GM19023 (cell line): ENCODE data around the gene GAS6.

Experiments
- ATAC-seq: cut with Tn5 transposase; IDR thresholded peaks from one replicate; pipeline ENCODE4 v1.9.1; 2021; ENCODE audit warnings: mild to moderate bottlenecking, moderate library complexity; ENCODE audit not compliant: unreplicated experiment

GAS6 gene

DNA sequence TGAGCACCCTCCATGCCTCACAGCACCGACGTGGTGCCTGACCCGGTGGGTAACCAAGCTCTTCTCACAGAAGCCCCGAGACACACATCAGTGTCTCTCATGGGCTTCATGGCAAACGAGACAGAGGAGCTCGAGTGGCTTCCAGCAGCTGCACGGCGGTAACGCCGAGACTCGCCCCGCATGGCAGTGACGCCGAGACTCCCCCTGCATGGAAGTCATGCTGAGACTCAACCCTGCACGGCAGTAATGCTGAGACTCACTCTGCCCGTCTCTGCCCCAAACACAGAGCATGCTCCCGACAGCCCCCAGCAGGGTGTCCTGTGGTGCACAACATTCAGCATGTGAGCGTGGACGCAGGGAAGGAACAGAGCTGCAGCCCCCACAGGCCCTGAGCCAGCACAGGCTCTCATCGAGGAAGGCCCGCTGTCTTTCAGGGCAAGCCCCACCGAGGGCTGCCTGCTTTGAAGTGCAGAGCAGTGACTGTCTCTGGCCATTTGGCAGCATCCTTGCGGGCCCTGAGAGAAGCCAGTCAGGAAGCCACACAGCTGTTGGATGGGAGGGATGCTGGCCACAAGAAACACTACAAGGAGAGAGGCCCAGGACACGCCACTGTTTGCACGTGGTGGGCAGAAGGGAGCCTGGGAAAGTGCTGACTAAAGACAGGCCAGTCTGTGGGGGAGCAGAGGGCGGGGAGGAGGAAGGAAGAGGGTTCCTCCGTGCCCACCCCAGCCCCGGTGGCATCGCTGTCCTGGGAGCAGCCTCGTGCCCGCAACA lies 9.5 kb downstream of the GAS6 start:
- no peak for ATAC-seq

DNA sequence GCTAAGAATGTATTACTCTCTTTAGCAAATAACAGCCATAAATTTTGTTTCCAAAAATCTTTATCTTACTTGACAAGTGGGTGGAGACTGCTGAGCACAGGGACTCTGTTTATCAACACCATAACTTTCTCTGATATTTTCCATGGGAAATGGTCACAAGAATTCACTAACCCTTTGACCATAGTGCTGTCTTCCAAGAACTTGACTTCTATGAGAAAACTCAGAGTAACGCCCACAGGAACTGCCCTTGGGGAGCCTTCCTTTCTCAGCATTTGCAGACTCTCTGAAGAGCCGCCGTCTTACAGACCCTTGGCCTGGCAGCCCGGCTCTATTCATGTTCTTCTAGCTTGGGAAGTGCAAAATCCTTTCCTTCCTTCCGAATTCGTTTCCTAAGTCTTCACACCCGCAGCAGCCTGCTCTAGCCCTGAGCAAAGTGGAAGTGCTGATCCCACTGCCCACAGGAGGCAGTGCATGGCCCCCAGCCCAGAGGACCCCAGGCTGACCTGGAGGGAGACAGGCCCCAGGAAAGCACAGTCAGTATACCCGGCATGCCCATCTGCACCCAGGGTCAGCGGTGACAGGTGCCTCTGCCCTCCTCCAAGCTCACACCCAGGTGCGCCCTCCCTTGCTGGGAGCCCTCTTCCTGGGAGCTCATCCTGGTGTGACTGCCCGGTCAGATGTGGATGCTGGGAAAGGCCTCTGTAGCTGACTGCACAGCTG lies 10.2 kb downstream of the GAS6 start:
- ATAC-seq, result no peak

DNA sequence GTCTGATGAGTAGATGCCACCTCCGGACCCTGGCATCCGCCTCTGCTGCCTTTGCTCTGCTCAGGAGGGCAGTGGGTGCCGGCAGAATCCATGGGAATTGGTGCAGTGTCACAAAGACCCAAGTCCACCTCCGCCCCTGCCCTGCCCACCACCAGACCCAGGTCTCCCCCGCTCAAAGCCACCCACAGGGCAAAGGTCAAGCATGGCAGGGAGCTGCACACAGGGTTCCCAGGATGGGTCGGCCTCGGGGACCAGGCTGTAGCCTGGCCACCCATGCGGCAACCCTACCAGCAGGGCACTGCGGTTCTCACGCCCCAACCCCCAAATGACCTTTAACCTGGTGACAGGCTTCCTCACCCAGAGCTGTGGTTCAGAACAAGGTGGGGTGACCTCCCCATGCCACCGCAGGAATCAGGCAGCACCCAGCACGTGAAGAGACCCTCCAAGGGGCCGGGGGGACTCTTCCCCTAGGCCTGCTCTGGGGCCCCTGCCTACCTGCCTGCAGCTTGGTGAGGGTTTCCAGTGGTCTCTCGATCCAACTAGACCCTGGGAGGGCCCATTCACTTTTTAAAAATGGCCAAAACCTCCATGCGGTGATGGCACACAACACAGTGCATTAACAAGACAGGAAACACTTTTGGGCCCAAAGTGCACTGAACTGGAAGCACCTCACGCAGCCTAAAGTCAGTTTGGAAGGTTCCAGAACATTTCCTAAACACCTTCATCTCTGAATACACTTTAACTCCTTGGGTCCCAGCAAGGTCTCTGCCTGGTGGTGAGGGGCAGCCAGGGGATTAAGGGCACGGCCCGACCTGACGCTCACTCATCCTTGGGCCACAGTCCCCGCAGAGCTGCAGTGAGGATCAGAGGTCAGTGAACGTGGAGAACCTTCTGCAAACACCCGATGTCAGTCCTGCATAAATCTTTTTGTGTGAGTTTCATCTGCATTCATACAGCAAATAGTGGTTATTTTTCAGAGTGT lies 11.0 kb downstream of the GAS6 start:
- ATAC-seq, result no peak

DNA sequence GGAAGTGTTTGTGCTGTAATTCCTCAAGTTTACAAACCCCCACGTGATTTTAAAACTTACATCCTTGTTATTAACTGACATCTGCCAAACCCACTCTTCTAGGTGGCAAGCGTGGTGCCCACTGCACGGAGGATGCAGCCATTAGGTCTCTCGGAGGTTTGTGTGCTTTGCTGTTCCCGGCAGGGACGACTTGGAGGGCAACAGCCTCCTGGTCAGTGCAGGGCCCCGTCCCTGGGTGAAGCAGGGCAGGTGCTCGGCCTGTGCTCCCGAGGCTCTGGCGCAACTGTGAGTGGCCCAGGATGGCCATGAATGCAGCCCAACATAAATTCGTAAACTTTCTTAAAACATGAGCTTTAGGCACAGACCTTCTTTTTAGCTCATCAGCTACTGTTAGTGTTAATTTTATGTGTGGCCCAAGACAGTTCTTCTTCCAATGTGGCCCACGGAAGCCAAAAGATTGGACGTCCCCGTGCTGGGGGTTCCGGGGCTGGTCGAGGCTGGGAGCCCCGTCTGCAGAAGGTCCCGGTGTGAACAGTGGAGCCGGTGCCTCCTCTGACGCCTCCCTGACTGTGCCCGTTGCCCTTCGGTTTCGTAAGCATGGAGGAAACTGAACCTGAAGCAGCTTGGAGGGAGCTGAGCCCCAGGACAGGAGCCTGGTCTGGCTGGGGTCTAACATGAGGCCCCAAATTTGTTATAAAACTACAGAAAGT lies 11.9 kb downstream of the GAS6 start:
- no peak for ATAC-seq

DNA sequence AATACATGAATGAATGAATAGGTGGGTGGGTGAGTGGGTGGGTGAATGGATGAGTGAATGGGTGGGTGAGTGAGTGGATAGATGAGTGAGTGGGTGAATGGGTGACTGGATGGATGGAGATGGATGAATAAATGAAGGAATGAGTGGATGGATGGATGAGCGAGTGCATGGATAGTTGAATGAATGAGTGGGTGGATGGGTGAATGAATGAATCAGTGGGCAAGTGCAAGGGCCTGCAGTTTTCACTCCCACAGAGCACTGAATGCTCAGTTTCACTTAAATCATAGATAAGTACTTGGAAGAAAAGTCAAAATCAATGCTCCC lies 12.4 kb downstream of the GAS6 start:
- ATAC-seq, result no peak

DNA sequence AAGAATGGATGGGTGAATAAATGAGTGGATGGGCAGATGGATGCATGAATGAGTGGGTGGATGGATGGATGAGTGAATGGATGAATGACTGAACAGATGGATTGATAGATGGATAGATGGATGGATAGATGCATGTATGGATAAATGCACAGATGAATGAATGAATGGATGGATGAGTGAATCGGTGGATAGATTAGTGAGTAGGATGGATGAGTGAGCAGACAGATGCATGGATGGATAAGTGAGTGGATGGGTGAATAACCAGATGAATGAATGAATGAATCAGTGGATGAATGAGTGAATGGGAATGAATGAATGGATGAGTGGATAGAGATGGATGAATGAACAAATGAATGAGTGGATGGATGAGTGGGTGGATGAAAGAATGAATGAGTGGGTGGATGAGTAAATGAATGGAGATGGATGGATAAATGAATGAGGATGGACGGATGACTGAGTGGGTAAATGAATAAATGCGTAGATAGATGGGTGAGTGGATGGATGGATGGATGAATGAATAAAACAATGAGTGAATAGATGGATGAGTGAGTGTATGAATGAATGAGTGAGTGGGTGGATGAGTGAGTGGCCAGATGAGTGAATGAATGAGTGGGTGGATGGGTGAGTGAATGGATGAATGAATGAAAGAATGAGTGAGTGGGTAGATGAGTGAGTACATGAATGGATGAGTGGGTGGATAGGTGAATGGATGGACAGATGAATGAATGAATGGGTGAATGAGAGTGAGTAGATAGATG lies 13.0 kb downstream of the GAS6 start:
- no peak for ATAC-seq

DNA sequence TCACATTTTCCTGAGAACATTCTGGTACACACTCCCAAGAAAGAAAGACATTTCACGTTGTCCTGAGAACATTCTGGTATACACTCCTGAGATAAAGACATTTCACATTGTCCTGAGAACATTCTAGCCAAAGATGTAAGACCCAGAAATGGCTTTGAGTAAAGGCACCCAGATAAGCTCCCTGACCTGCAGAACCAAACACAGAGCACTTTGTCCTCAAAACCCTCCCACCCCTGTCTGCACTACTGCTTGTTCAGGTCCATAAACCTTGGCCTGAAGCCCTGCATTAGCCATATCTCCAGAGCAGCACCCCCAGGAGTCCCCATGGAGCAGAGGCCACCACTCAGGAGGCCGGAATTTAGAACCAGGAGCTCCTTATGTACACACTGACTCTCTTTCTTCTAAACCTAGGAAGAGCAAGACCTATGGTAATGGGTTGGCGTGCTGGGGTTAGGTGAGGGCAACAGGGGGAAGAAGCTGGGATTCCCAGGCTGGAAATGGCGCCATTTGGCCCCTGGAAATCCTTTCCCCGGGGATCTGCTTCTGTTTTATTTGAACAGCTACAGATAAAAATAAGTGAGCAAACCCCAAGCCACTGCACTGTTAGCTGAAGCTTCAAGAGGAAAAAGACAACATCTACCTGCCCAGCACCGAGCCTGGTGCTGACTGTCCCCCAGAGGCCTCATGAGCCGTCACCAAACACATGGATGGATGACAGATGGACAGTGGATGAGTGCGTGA lies 13.7 kb downstream of the GAS6 start:
- no peak for ATAC-seq

DNA sequence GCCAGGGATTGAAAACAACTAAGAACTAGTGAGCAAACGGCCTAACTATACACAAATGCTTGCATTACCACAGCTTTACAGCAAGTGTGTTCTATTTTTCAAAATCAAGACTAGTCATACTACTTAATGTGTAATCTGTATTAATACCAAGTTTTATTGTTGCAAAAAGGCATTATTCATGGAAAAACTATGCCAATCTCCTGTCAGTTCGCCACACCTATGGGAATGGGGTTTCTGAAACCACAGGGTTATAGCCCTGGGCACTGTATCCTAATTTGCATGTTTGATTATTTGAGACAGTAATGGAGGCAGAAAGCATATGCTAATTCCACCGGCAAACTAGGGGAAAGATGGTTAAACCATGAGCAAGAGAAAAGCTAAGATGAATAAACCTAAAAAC lies 14.3 kb downstream of the GAS6 start:
- ATAC-seq, result no peak

DNA sequence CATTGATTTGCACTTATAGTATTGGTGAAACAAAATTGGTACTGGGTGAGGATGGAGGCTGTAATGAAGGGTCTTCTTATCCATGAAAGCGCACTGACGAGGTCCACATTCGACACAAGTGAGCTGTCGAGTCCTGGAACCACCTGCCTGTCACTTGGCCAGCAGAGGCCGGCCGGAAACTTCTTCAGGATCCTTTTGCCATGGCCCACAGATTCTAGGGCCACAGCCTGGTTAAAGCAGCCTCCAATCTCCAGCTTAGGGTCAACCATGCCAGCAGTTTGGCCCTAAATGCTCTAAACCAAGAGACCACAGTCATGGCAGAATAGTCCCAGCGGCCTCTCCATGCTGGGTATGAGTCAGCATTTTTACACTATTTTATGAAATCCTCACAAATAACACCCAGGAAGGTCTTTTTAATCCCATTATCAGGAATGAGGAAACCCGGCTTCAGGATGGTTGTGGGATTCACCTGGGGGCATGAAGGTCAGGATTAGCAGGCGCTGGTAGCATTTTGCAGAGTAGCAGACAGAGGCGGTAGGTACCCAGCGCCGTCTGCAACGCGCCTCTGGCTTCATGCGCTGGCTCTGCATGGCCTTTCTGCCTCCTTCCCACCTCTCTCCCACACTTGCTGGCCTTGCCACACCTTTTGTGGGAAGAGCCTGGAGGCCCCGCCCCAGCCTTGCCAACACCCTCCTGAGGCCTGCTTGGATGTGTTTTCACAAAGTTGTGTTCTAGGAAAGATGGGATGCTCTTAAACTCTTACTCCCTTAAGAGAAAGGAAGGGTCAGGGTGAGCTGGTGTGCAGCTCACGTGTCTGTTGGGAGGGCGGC lies 15.2 kb downstream of the GAS6 start:
- no peak for ATAC-seq

DNA sequence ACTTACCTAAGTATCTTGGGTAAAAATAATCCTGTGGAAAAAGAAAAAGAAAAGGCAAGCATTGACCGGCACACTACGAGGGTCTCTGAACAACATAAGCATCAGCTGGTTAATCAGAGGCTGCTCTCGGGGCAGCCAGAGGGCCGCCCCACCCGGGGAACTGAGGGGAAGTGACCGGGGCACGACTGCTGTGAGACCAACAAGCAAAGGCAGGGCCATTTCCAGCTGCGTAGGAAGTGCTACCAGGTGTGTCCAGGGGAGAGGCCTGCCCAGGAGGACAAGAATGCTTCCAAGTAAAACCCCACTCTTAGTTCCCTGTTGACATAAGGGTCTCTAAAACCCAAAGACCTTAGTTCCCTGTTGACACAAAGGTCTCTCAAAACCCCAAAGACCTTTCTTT lies 15.9 kb downstream of the GAS6 start:
- no peak for ATAC-seq

DNA sequence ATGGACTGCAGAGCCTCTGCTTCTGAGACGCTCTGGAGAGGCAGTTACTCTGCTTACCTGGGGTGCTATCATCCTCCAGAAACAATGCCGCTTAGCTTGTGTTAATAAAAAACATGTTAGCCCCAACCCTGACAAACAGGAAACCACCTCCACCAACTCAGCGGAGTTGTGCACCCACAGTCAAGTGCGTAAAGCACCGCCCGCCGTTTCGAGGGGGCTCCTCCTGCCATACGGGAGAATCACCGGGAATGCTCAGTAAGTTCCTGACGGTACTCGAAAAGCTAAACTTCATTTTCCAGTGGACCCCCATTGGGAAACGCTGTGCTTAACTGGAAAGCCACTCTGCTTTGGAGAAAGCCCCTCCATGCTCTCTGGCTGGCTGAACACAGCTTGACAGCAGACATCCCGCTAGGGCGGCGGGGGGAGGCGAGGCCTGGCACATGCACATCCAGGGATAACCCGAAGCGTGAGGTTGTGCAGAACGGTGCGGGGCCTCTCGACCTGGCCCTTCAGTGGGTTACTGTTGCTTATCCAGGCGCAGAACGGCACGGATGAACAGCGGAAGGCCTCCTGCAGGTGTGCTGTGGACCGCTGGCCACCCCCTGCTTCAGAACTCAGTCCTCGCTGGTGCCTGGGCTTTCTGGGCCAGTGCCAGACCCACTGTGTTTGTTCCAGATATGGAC lies 17.1 kb downstream of the GAS6 start:
- ATAC-seq, result no peak

DNA sequence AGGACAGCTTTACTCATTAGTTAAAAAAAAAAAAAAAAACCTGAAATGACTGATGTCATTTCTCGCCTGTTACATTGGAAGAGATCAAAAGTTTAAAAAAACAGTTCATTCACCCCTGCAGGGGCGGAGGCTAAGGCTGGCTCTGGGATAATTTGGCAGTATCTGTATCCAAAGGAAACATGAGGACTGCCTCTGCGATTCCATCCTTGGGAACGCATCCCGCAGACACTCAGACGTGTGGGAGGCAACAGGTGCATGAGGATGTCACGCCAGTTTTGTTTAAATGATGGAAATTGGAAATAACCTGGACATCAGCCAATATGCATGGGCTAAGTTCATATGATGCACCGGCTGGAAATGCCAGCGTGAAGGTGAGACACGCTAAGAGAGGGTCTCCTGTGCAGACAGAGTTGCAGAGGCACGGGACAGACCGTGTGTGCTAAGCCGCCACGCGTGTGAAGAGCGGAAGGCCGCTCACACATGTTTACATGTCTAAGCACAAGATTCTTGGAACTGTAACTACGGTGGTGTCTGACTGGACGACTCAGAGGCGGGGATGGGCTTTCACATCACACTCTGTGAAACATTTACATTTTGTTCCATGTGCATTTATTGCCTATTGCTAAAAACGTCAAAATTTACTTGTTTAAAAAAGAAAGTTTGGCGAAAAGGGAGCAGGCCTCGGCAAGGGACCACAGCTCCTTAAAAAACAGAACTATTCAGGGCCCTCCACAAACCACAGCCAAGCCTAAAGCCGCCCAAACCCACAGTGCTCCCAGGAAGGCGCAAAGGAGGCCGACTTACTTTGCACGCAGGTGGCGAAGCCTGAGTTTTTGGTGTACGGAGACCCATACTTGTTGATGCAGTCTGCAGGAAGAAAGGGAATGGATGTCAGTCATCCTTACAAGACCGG lies 17.9 kb downstream of the GAS6 start:
- no peak for ATAC-seq

DNA sequence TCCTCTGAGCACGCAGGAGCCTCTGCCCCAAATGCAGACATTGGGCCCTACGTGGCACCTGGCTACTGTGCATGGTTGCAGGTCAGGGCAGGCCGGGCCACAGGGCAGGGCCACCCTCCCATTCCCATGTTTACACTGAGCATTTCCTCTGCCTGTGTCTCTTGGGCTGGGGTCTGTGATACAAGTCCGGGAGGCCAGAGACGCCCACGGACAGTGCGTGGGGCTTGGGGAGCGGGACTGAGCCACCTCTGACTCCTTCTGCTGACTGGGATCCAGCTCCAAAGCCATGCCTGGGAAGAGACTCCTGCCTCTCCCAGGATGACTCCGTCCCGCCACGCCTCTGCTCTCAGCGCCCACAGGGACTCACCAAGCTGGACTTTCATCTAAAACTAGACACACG lies 18.8 kb downstream of the GAS6 start:
- ATAC-seq, result no peak

DNA sequence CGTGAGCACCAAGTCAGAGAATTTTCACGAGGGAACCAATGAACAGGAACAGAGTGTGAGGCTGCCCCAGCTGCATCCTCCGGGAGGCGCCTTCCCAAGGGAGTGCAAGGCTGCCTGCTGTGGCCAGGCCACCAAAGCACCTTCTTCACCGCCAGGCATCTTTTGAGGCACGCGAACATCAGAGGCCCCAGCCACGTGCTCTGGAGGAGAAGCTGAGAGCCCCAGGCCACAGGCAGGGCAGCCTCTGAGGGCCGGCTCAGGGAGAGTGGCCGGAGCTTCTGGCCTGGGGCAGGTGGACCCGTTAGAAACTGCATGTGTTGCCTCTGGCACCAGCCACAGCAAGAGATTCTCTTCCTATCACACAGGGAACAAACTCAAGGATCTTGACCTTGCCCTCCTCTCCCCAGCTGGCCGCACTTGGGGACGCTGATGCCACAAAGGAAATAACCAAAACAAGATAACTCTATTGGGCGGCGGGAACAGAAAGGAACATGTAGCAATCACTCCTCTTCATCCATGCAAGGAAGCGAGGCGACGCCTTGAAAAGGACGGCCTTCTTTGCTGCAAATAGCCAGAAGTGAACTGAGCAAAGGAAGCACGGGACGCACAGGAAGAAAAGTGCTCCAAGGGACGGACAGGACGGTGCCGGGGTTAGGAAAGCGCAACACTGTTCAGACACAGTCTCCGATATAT lies 19.9 kb downstream of the GAS6 start:
- ATAC-seq, result no peak

DNA sequence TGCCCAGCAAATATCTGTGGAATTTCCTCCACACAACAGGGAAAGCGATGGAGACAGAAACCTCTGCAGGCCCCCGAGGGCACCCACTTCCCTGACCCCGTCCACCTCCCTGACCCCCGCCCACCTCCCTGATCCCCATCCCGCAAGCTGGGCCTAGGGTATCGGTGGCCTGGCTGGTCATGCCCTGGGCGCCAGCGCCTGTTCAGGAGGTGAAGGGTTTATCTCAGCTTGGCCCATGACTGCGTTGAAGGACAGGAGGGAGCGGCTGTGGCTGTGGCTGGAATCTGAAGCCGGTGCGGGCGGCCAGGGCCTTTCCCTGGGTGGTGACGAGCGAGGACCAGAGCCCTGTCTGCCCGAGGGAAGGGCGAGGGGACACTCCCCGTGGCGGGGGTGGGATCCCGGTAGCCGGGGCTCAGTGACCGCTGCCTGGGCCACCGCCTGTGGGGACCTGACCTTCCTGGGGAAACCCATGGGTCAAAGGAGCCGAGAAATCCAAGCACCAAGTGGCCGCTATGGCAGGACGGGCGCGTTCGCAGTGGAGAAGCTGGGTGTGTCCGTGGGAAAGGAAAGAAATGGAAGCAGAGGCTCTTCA lies 20.7 kb downstream of the GAS6 start:
- no peak for ATAC-seq
